Tibial nerve (tissue), 4 donors: Measurements from ENCODE around the gene EHF. TPM values are rescaled to one million over a fixed set of nuclear protein-coding genes. Genes with fewer than 3 reads are reported as not detected.
"Not testable (repeated sequence)": the region's sequence is repeated elsewhere in the genome, so short reads cannot be mapped to it uniquely, and the experiment has no call there.

Experiments
- DNase-seq, 2 donors: peaks; one replicate each; pipeline ENCODE4 v3.0.0-alpha.2; 2019; ENCODE audit warnings: low spot score in 2 of 2
- H3K27ac ChIP-seq, 4 donors: fragments of 200-600 bp; sonication (generic) in 3 of 4; one replicate each; pipeline ENCODE4 v1.5.1; 2017 to 2019; ENCODE audit warnings: mild to moderate bottlenecking in 1 of 4
- H3K27me3 ChIP-seq, 2 donors: fragments of 200-600 bp; sonication (generic) in 1 of 2; one replicate each; pipeline versions ENCODE4 v1.5.1 to v1.6.0; 2017 to 2019
- H3K36me3 ChIP-seq, 3 donors: fragments of 200-600 bp; sonication (generic); one replicate each; pipeline ENCODE4 v1.5.1; 2018 to 2019
- H3K4me1 ChIP-seq, 4 donors: fragments of 200-600 bp; sonication (generic) in 3 of 4; one replicate each; pipeline ENCODE4 v1.5.1; 2017 to 2019
- H3K4me3 ChIP-seq, 4 donors: fragments of 200-600 bp; sonication (generic) in 3 of 4; one replicate each; pipeline ENCODE4 v1.5.1; 2017 to 2019; ENCODE audit warnings: mild to moderate bottlenecking in 1 of 4, moderate library complexity in 1 of 4
- H3K9me3 ChIP-seq, 4 donors: fragments of 200-600 bp; sonication (generic) in 3 of 4; one replicate each; pipeline ENCODE4 v1.5.1; 2017 to 2019
- EP300 ChIP-seq, 2 donors: sonication (generic); formaldehyde crosslinking; IDR thresholded peaks; one replicate each; pipeline ENCODE4 v1.6.1; 2017; ENCODE audit warnings: antibody characterized with exemption in 2 of 2, mild to moderate bottlenecking in 1 of 2
- POLR2A ChIP-seq, 2 donors: fragments of 450-650 bp; IDR thresholded peaks; one replicate each; pipeline ENCODE4 v1.6.1; 2017; ENCODE audit warnings: antibody characterized with exemption in 2 of 2, mild to moderate bottlenecking in 2 of 2, moderate library complexity in 2 of 2
- WGBS, 2 donors: methylation state at CpG; one replicate each; pipeline ENCODE4 v1.1.5; 2018; 5-methylcytosine and 5-hydroxymethylcytosine counted together
- total RNA-seq, 4 donors: library from RNA; depleted of rRNA; stranded (reverse); fragments of >200 nt; gene quantifications; one replicate each; pipeline ENCODE4 v1.1.0, GENCODE V29; 2016
- TF ChIP-seq, protein P1 (sequence below), 5 experiments: fragments of 200-600 bp in 3 of 5; fragments of 450-650 bp in 2 of 5; sonication (generic) in 3 of 5; IDR thresholded peaks; one replicate each; pipeline ENCODE4 v1.5.1; 2016 to 2019; ENCODE audit warnings: antibody characterized with exemption in 5 of 5, mild to moderate bottlenecking in 3 of 5, moderate library complexity in 2 of 5

The EHF gene
- total RNA-seq, 4 donors from 2014 or later, result 0.22 TPM; not detected in 3

DNA sequence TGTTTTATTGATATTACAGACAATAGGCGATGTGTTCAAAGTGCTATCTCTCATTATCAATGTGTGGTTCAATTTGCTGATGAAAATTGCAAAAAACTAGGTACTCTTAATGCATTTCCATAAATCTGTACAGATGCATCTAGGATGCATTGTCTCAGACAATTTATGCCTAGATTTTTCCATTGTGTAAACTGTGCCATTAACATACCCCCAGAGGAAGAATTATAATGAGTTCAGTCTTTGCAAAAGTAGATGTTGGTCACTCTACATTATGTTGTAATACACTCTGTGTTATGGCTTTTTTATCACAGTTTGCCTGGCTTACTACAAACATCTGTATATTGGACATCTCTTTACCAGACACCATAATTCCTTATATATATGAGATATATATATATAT, 62.5 kb downstream of the EHF start:
- H3K4me1 ChIP-seq, result no peaks in the 10 kb centered on the region
- WGBS, 2 donors, result 91 to 100% methylated on average over 1 of the region's 1 CpG

GRCh38 chr11:34685864-34686263, 65.0 kb downstream of the EHF start:
- H3K27me3 ChIP-seq, result no peaks in the 10 kb centered on the region
- WGBS, 2 donors, result 91 to 100% methylated on average over 2 of the region's 2 CpGs
- no peak for DNase-seq
- H3K9me3 ChIP-seq, result no peaks in the 10 kb centered on the region
- no peak overlapping the region for H3K27ac ChIP-seq
- no peaks in the 10 kb centered on the region for H3K36me3 ChIP-seq
- no peaks in the 10 kb centered on the region for H3K4me1 ChIP-seq
- TF ChIP-seq EP300 (IDR thresholded peaks at IDR 0.05) (no peak), POLR2A (IDR thresholded peaks at IDR 0.05) (no peak)
- TF ChIP-seq, protein P1, sequence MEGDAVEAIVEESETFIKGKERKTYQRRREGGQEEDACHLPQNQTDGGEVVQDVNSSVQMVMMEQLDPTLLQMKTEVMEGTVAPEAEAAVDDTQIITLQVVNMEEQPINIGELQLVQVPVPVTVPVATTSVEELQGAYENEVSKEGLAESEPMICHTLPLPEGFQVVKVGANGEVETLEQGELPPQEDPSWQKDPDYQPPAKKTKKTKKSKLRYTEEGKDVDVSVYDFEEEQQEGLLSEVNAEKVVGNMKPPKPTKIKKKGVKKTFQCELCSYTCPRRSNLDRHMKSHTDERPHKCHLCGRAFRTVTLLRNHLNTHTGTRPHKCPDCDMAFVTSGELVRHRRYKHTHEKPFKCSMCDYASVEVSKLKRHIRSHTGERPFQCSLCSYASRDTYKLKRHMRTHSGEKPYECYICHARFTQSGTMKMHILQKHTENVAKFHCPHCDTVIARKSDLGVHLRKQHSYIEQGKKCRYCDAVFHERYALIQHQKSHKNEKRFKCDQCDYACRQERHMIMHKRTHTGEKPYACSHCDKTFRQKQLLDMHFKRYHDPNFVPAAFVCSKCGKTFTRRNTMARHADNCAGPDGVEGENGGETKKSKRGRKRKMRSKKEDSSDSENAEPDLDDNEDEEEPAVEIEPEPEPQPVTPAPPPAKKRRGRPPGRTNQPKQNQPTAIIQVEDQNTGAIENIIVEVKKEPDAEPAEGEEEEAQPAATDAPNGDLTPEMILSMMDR (IDR thresholded peaks at IDR 0.05), result no peak
- H3K4me3 ChIP-seq, result no peak overlapping the region

More for the DNA sequence above, 62.5 kb downstream of the EHF start:
- TF ChIP-seq POLR2A (IDR thresholded peaks at IDR 0.05) (no peak), EP300 (IDR thresholded peaks at IDR 0.05) (no peak)
- TF ChIP-seq, protein P1 (IDR thresholded peaks at IDR 0.05), result no peak
- Histone ChIP-seq H3K4me3 (no peak overlapping the region), H3K27ac (no peak overlapping the region), H3K9me3 (no peaks in the 10 kb centered on the region), H3K36me3 (no peaks in the 10 kb centered on the region), H3K27me3 (no peaks in the 10 kb centered on the region)
- DNase-seq, result no peak

DNA sequence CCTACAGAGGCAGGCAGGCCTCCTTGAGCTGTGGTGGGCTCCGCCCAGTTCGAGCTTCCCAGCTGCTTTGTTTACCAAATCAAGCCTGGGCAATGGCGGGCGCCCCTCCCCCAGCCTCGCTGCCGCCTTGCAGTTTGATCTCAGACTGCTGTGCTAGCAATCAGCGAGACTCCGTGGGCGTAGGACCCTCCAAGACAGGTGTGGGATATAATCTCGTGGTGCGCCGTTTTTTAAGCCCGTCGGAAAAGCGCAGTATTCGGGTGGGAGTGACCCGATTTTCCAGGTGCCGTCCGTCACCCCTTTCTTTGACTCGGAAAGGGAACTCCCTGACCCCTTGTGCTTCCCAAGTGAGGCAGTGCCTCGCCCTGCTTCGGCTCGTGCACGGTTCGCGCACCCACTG, 71.4 kb downstream of the EHF start:
- H3K27ac ChIP-seq, H3K4me1 ChIP-seq, H3K27me3 ChIP-seq, DNase-seq, H3K36me3 ChIP-seq, H3K4me3 ChIP-seq: not testable (repeated sequence)
- H3K9me3 ChIP-seq, result peaks cover 0 to 16% (median 2%) of the 10 kb centered on the region in 4 donors
- WGBS, 2 donors, result 83 to 92% methylated on average over 26 of the region's 26 CpGs

GRCh38 chr11:34696862-34697261, 76.0 kb downstream of the EHF start:
- Histone ChIP-seq H3K36me3 (no peaks in the 10 kb centered on the region), H3K4me3 (no peak overlapping the region), H3K9me3 (peaks cover 0 to 26% (median 2%) of the 10 kb centered on the region in 4 donors), H3K4me1 (no peaks in the 10 kb centered on the region), H3K27ac (no peak overlapping the region), H3K27me3 (no peaks in the 10 kb centered on the region)
- TF ChIP-seq POLR2A (IDR thresholded peaks at IDR 0.05) (no peak), EP300 (IDR thresholded peaks at IDR 0.05) (no peak)
- TF ChIP-seq, protein P1 (IDR thresholded peaks at IDR 0.05), result no peak
- no peak for DNase-seq

- Histone ChIP-seq H3K4me1 (no peaks in the 10 kb centered on the region), H3K9me3 (peaks cover 0 to 40% (median 8%) of the 10 kb centered on the region in 4 donors), H3K36me3 (no peaks in the 10 kb centered on the region), H3K27ac (no peak overlapping the region), H3K27me3 (no peaks in the 10 kb centered on the region), H3K4me3 (no peak overlapping the region)
- no peak for DNase-seq
- TF ChIP-seq, protein P1 (IDR thresholded peaks at IDR 0.05), result no peak
- no peak for TF ChIP-seq POLR2A (IDR thresholded peaks at IDR 0.05)
- TF ChIP-seq EP300 (IDR thresholded peaks at IDR 0.05), result no peak
- 67 to 85% methylated on average over 1 to 2 of the region's 2 CpGs for WGBS, 2 donors
Observed at GRCh38 chr11:34706709-34707461, 86.0 kb downstream of the EHF start.
